Caki2 (cell line): ENCODE results near the gene CFAP53. TPM values are rescaled to one million over a fixed set of nuclear protein-coding genes. Genes with fewer than 3 reads are reported as not detected.

ENCODE experiments used
- DNase-seq: peaks from one replicate; pipeline ENCODE4 v3.0.0-alpha.2; 2015; ENCODE audit warnings: low read depth
- in situ Hi-C: cut with HindIII; loops from 2 replicates; pipeline ENCODE4 v1.10.0; 2016; ENCODE audit warnings: low sequenced_read_pairs, low pct_unique_long_range_greater_than_20kb, mixed read lengths
- total RNA-seq: library from RNA; depleted of rRNA; stranded (reverse); fragments of >200 nt; shearing (Covaris generic); gene quantifications from 2 replicates; pipeline ENCODE4 v1.2.3, GENCODE V29; 2014; ENCODE audit warnings: low replicate concordance

Gene CFAP53
- total RNA-seq, 1 experiment from 2014 or later: not detected

GRCh38 chr18:50207722-50208121 lies 58.6 kb downstream of the CFAP53 start:
- in situ Hi-C loops: no loop called here
- no peak for DNase-seq

GRCh38 chr18:50203801-50204604 lies 62.3 kb downstream of the CFAP53 start:
- in situ Hi-C loops: no loop called here
- peak; percentile 19 for DNase-seq

GRCh38 chr18:50201476-50202018 lies 64.7 kb downstream of the CFAP53 start:
- in situ Hi-C loops: no loop called here
- no peak for DNase-seq

- DNase-seq: no peak
- in situ Hi-C loops: no loop called here
Measured at GRCh38 chr18:50199921-50200320, 66.4 kb downstream of the CFAP53 start.

- in situ Hi-C loops: no loop called here
- DNase-seq: no peak
Measured at GRCh38 chr18:50199346-50199855, 66.9 kb downstream of the CFAP53 start.

GRCh38 chr18:50196261-50196660 lies 70.0 kb downstream of the CFAP53 start:
- no peak for DNase-seq

GRCh38 chr18:50195689-50196088 lies 70.6 kb downstream of the CFAP53 start:
- DNase-seq: no peak
- in situ Hi-C loops: no loop called here

More at GRCh38 chr18:50196261-50196660, 70.0 kb downstream of the CFAP53 start:
- in situ Hi-C loops: no loop called here

- DNase-seq: peak; percentile 75
- in situ Hi-C loops: no loop called here
Measured at GRCh38 chr18:50194631-50195532, 71.4 kb downstream of the CFAP53 start, which contains the start of gene MYO5B. Gene MYO5B (minus strand): TSS chr18:50195147. CDS start chr18:50194793, 354 bp downstream.

- in situ Hi-C loops: no loop called here
- no peak for DNase-seq
Measured at GRCh38 chr18:50193796-50194630, 72.3 kb downstream of the CFAP53 start.

- DNase-seq: no peak
- in situ Hi-C loops: no loop called here
Measured at GRCh38 chr18:50192995-50193795, 73.1 kb downstream of the CFAP53 start.

GRCh38 chr18:50190926-50191325 lies 75.4 kb downstream of the CFAP53 start:
- DNase-seq: no peak
- in situ Hi-C loops: no loop called here

GRCh38 chr18:50190236-50190635 lies 76.1 kb downstream of the CFAP53 start:
- in situ Hi-C loops: no loop called here
- no peak for DNase-seq

GRCh38 chr18:50189160-50189559 lies 77.1 kb downstream of the CFAP53 start:
- no peak for DNase-seq
- in situ Hi-C loops: no loop called here

- in situ Hi-C loops: no loop called here
Measured at GRCh38 chr18:50188652-50189051, 77.6 kb downstream of the CFAP53 start.

GRCh38 chr18:50187659-50188058 lies 78.6 kb downstream of the CFAP53 start:
- DNase-seq: no peak
- in situ Hi-C loops: no loop called here

More at GRCh38 chr18:50188652-50189051, 77.6 kb downstream of the CFAP53 start:
- no peak for DNase-seq

GRCh38 chr18:50186385-50186784 lies 79.9 kb downstream of the CFAP53 start:
- DNase-seq: no peak
- in situ Hi-C loops: no loop called here

GRCh38 chr18:50183556-50183955 lies 82.7 kb downstream of the CFAP53 start:
- in situ Hi-C loops: no loop called here
- DNase-seq: peak; percentile 41
